Measurements from ENCODE around the gene ZNF580.

- TF ChIP-seq, protein P1, sequence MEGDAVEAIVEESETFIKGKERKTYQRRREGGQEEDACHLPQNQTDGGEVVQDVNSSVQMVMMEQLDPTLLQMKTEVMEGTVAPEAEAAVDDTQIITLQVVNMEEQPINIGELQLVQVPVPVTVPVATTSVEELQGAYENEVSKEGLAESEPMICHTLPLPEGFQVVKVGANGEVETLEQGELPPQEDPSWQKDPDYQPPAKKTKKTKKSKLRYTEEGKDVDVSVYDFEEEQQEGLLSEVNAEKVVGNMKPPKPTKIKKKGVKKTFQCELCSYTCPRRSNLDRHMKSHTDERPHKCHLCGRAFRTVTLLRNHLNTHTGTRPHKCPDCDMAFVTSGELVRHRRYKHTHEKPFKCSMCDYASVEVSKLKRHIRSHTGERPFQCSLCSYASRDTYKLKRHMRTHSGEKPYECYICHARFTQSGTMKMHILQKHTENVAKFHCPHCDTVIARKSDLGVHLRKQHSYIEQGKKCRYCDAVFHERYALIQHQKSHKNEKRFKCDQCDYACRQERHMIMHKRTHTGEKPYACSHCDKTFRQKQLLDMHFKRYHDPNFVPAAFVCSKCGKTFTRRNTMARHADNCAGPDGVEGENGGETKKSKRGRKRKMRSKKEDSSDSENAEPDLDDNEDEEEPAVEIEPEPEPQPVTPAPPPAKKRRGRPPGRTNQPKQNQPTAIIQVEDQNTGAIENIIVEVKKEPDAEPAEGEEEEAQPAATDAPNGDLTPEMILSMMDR (conservative IDR thresholded peaks at IDR 0.05; ENCODE audit: low read length), result no peak
- no peak for TF ChIP-seq EZH2phosphoT487 (IDR thresholded peaks at IDR 0.05; ENCODE audit: borderline replicate concordance)
Measured at GRCh38 chr19:55670280-55671053, 29.7 kb downstream of the ZNF580 start.

All from Loucy (cell line).